Spleen (tissue), 13 donors: ENCODE data around the gene OBP2B. TPM values are rescaled to one million over a fixed set of nuclear protein-coding genes. Genes with fewer than 3 reads are reported as not detected.
"Not testable (repeated sequence)": the region's sequence is repeated elsewhere in the genome, so short reads cannot be mapped to it uniquely, and the experiment has no call there.

Source experiments
- DNase-seq: peaks from one replicate; pipeline ENCODE4 v3.0.0-alpha.2; 2020
- H3K27ac ChIP-seq, 8 donors: fragments of 200-600 bp; sonication (generic) in 7 of 8; 1 replicate in 4 of 8; 2 replicates in 4 of 8; pipeline versions ENCODE4 v1.5.0 to v1.8.0; 2016 to 2021; ENCODE audit warnings: inconsistent platforms in 4 of 8, mild to moderate bottlenecking in 4 of 8, moderate library complexity in 1 of 8
- H3K27me3 ChIP-seq, 7 donors: fragments of 200-600 bp; sonication (generic) in 6 of 7; replicated peaks in 1 of 7; 1 replicate in 4 of 7; 2 replicates in 3 of 7; pipeline versions ENCODE4 v1.5.0 to v1.8.0; 2016 to 2021; ENCODE audit warnings: inconsistent platforms in 3 of 7, mild to moderate bottlenecking in 1 of 7
- H3K36me3 ChIP-seq, 6 donors: fragments of 200-600 bp; sonication (generic) in 5 of 6; 1 replicate in 4 of 6; 2 replicates in 2 of 6; pipeline versions ENCODE4 v1.5.0 to v1.8.0; 2016 to 2021; ENCODE audit warnings: inconsistent platforms in 2 of 6
- H3K4me1 ChIP-seq, 6 donors: fragments of 200-600 bp; sonication (generic) in 5 of 6; 1 replicate in 3 of 6; 2 replicates in 3 of 6; pipeline versions ENCODE4 v1.5.0 to v1.8.0; 2016 to 2021; ENCODE audit warnings: inconsistent platforms in 3 of 6
- H3K4me3 ChIP-seq, 8 donors: fragments of 200-600 bp; sonication (generic) in 7 of 8; 1 replicate in 4 of 8; 2 replicates in 4 of 8; pipeline versions ENCODE4 v1.5.0 to v1.8.0; 2016 to 2021; ENCODE audit warnings: inconsistent platforms in 4 of 8, mild to moderate bottlenecking in 4 of 8, moderate library complexity in 2 of 8
- H3K9me3 ChIP-seq, 8 donors: fragments of 200-600 bp; sonication (generic) in 7 of 8; 1 replicate in 4 of 8; 2 replicates in 4 of 8; pipeline versions ENCODE4 v1.5.0 to v1.8.0; 2016 to 2021; ENCODE audit warnings: inconsistent platforms in 4 of 8
- CTCF ChIP-seq, 11 experiments: fragments of 200-600 bp in 7 of 11; fragments of 450-650 bp in 4 of 11; sonication (generic) in 4 of 11; IDR thresholded peaks in 8 of 11; conservative IDR thresholded peaks in 3 of 11; 1 replicate in 7 of 11; 2 replicates in 4 of 11; pipeline versions ENCODE4 v1.4.0 to v1.8.0; 2016 to 2021; ENCODE audit warnings: antibody characterized with exemption in 11 of 11, inconsistent platforms in 4 of 11, mild to moderate bottlenecking in 1 of 11
- POLR2A ChIP-seq, 3 donors: fragments of 450-650 bp; IDR thresholded peaks; one replicate each; pipeline ENCODE4 v1.5.1; 2017; ENCODE audit warnings: antibody characterized with exemption in 3 of 3, mild to moderate bottlenecking in 1 of 3
- POLR2AphosphoS5 ChIP-seq, 3 donors: sonication (generic); formaldehyde crosslinking; IDR thresholded peaks; one replicate each; pipeline ENCODE4 v1.5.1; 2017; ENCODE audit warnings: antibody characterized with exemption in 3 of 3
- WGBS, 5 donors: extraction: QIAGEN DNeasy Blood & Tissue Kit in 3 of 5; methylation state at CpG; one replicate each; pipeline versions ENCODE4 v1.1.5 to v1.1.7; 2013 to 2018; 5-methylcytosine and 5-hydroxymethylcytosine counted together
- intact Hi-C: fragments of 100-400 bp; cut with DNase I; formaldehyde crosslinking; loops from one replicate; pipeline ENCODE4 v1.15.0; 2023; ENCODE audit warnings: low total_unique reads
- long read RNA-seq, 2 donors: transcript quantifications; one replicate each; lab custom pipeline, GENCODE V29; 2026
- polyA plus RNA-seq, 3 donors: library from polyadenylated mRNA; stranded (reverse); fragments of 200-250 nt; gene quantifications; one replicate each; pipeline ENCODE4 v1.2.1, GENCODE V29; 2013
- total RNA-seq, 7 donors: library from RNA; depleted of rRNA in 3 of 7; stranded (reverse); fragments of >200 nt in 3 of 7; fragmentation: NEBNext Ultra II Directional in 4 of 7; extraction: Animal tissue kit (Norgen Biotek cat#: 25700) in 4 of 7; gene quantifications; one replicate each; pipeline versions ENCODE4 v1.1.0 to v1.2.1, GENCODE V29; 2016 to 2021
- donor health status: healthy with polysubstance abuse.
- donor health status: DM: no; HTN: no; CAD: no; lungs with moderate emphysema.
- donor health status: DM: no; HTN: no; CAD: no.
- donor health status: Bipolar disorder and iron deficiency.
- donor health status: healthy.
- donor health status: DM: no; HTN: no; CAD: no.
- donor health status: DM: yes; HTN: yes; CAD: no.

The OBP2B gene
- total RNA-seq, result under 1 TPM in 1 of 7 donors, not detected in 6; 0.95 TPM
- under 1 TPM in 2 of 3 donors, not detected in 1; 0.16 to 0.38 TPM for polyA plus RNA-seq
- long read RNA-seq, donor 1, result 0 reads
- long read RNA-seq, donor 2, result 0 reads

- peaks cover 0 to 69% (median 0%) of the 10 kb centered on the region in 7 donors for H3K27me3 ChIP-seq
- intact Hi-C loops, H3K36me3 ChIP-seq, H3K4me1 ChIP-seq, H3K4me3 ChIP-seq, H3K9me3 ChIP-seq, H3K27ac ChIP-seq: not testable (repeated sequence)
- DNase-seq, result peak; percentile 41
- 77 to 94% (median 78%) methylated on average over 7 to 11 of the region's 18 CpGs; no CpG with 5 or more reads in 1 of the 5 donors for WGBS, 5 donors
Measured at GRCh38 chr9:133208880-133209300, at the start of gene OBP2B. Gene OBP2B (minus strand): TSS chr9:133209250. CDS start chr9:133209199, 51 bp downstream.

- Histone ChIP-seq H3K36me3 (no peaks in the 10 kb centered on the region), H3K27me3 (peaks cover 0 to 17% (median 0%) of the 10 kb centered on the region in 7 donors), H3K9me3 (no peaks in the 10 kb centered on the region), H3K4me3 (no peak overlapping the region), H3K27ac (peak overlapping the region in 1 of 8 donors; percentile 44), H3K4me1 (peaks cover 0 to 12% (median 0%) of the 10 kb centered on the region in 6 donors)
- 79 to 86% (median 84%) methylated on average over 15 to 21 of the region's 21 CpGs for WGBS, 5 donors
- no peak for DNase-seq
- no peak for TF ChIP-seq POLR2A (IDR thresholded peaks at IDR 0.05)
- TF ChIP-seq CTCF (IDR thresholded peaks at IDR 0.05 in 8 of 11, conservative IDR thresholded peaks at IDR 0.05 in 3 of 11), result no peak
- no peak for TF ChIP-seq POLR2AphosphoS5 (IDR thresholded peaks at IDR 0.05)
- intact Hi-C loops, result no loop called here
Measured at GRCh38 chr9:133258061-133259015, 49.3 kb upstream of the OBP2B start.

GRCh38 chr9:133257465-133257956, 48.5 kb upstream of the OBP2B start:
- WGBS, 5 donors, result 42 to 63% (median 60%) methylated on average over 13 of the region's 13 CpGs
- intact Hi-C loops, result no loop called here
- no peaks in the 10 kb centered on the region for H3K36me3 ChIP-seq
- no peaks in the 10 kb centered on the region for H3K9me3 ChIP-seq
- no peak overlapping the region for H3K4me3 ChIP-seq
- peaks cover 0 to 16% (median 0%) of the 10 kb centered on the region in 6 donors for H3K4me1 ChIP-seq
- H3K27ac ChIP-seq, result peak overlapping the region in 3 of 8 donors; percentile 59 to 75 (median 70)
- TF ChIP-seq POLR2AphosphoS5 (IDR thresholded peaks at IDR 0.05) (peak in 2 of 3 donors; percentile 65 to 72), POLR2A (IDR thresholded peaks at IDR 0.05) (no peak)
- peaks cover 0 to 14% (median 0%) of the 10 kb centered on the region in 7 donors for H3K27me3 ChIP-seq
- DNase-seq, result no peak

GRCh38 chr9:133256686-133257091, 47.6 kb upstream of the OBP2B start:
- peak overlapping the region in 3 of 8 donors; percentile 59 to 75 (median 70) for H3K27ac ChIP-seq
- 44 to 64% (median 55%) methylated on average over 10 of the region's 10 CpGs for WGBS, 5 donors

More at GRCh38 chr9:133256686-133257091, 47.6 kb upstream of the OBP2B start:
- H3K4me1 ChIP-seq, result peaks cover 0 to 24% (median 3%) of the 10 kb centered on the region in 6 donors
- H3K27me3 ChIP-seq, result peaks cover 0 to 17% (median 0%) of the 10 kb centered on the region in 7 donors
- TF ChIP-seq POLR2AphosphoS5 (IDR thresholded peaks at IDR 0.05) (peak in 2 of 3 donors; percentile 67 to 69), CTCF (IDR thresholded peaks at IDR 0.05 in 8 of 11, conservative IDR thresholded peaks at IDR 0.05 in 3 of 11) (no peak)
- H3K36me3 ChIP-seq, result no peaks in the 10 kb centered on the region
- DNase-seq, result no peak
- intact Hi-C loops, result no loop called here
- no peak overlapping the region for H3K4me3 ChIP-seq
- H3K9me3 ChIP-seq, result no peaks in the 10 kb centered on the region
